GM18951 (cell line): Measurements from ENCODE around the gene UMODL1.

Experiments used
- POLR2A ChIP-seq: IDR thresholded peaks from 4 replicates; pipeline ENCODE4 v1.6.1; 2011; ENCODE audit warnings: mild to moderate bottlenecking; ENCODE audit not compliant: insufficient read length, insufficient read depth; ENCODE audit errors: extremely low read depth
- in situ Hi-C: fragments of 300-500 bp; cut with MboI; formaldehyde crosslinking; loops from one replicate; pipeline ENCODE4 v1.12.0; 2022; ENCODE audit warnings: low sequenced_read_pairs, mixed read lengths, inconsistent platforms; ENCODE audit not compliant: unreplicated experiment

UMODL1 gene

GRCh38 chr21:42151148-42151947, 80.2 kb downstream of the UMODL1 start:
- in situ Hi-C loops: loop anchor here (10.0 kb wide), 1 partner anchor 103 kb away; no protein-coding TSS in a partner anchor
- no peak for TF ChIP-seq POLR2A

- TF ChIP-seq POLR2A: no peak
- in situ Hi-C loops: loop anchor here (10.0 kb wide), 1 partner anchor 103 kb away; no protein-coding TSS in a partner anchor
These were observed 80.8 kb downstream of the UMODL1 start for GRCh38 chr21:42151948-42152220.

GRCh38 chr21:42153046-42153686, 82.0 kb downstream of the UMODL1 start:
- TF ChIP-seq POLR2A: no peak
- in situ Hi-C loops: loop anchor here (10.0 kb wide), 1 partner anchor 102 kb away; no protein-coding TSS in a partner anchor

- in situ Hi-C loops: loop anchor here (10.0 kb wide), 1 partner anchor 101 kb away; no protein-coding TSS in a partner anchor
- TF ChIP-seq POLR2A: no peak
These were observed 82.6 kb downstream of the UMODL1 start for GRCh38 chr21:42153746-42154145.

GRCh38 chr21:42154237-42155044, 83.3 kb downstream of the UMODL1 start:
- no peak for TF ChIP-seq POLR2A
- in situ Hi-C loops: loop anchor here (10.0 kb wide), 1 partner anchor 100 kb away; no protein-coding TSS in a partner anchor

GRCh38 chr21:42155045-42155855, 84.1 kb downstream of the UMODL1 start:
- in situ Hi-C loops: loop anchor here (10.0 kb wide), 1 partner anchor 100 kb away; no protein-coding TSS in a partner anchor
- TF ChIP-seq POLR2A: no peak

GRCh38 chr21:42156690-42157605, 85.8 kb downstream of the UMODL1 start:
- in situ Hi-C loops: loop anchor here (10.0 kb wide), 1 partner anchor 98 kb away; no protein-coding TSS in a partner anchor
- no peak for TF ChIP-seq POLR2A

GRCh38 chr21:42157606-42158310, 86.6 kb downstream of the UMODL1 start:
- TF ChIP-seq POLR2A: no peak
- in situ Hi-C loops: loop anchor here (10.0 kb wide), 1 partner anchor 97 kb away; no protein-coding TSS in a partner anchor

- no peak for TF ChIP-seq POLR2A
- in situ Hi-C loops: loop anchor here (10.0 kb wide), 1 partner anchor 96 kb away; no protein-coding TSS in a partner anchor
These were observed 87.7 kb downstream of the UMODL1 start for GRCh38 chr21:42158846-42159245.

- in situ Hi-C loops: loop anchor here (10.0 kb wide), 2 partner anchors 95 to 285 kb away; no protein-coding TSS in a partner anchor
- TF ChIP-seq POLR2A: no peak
These were observed 88.5 kb downstream of the UMODL1 start for GRCh38 chr21:42159560-42160110.
